ENCODE data around the gene TP53BP1.
"Not testable (repeated sequence)": the region's sequence is repeated elsewhere in the genome, so short reads cannot be mapped to it uniquely, and the experiment has no call there.

TP53BP1 gene, protein sequence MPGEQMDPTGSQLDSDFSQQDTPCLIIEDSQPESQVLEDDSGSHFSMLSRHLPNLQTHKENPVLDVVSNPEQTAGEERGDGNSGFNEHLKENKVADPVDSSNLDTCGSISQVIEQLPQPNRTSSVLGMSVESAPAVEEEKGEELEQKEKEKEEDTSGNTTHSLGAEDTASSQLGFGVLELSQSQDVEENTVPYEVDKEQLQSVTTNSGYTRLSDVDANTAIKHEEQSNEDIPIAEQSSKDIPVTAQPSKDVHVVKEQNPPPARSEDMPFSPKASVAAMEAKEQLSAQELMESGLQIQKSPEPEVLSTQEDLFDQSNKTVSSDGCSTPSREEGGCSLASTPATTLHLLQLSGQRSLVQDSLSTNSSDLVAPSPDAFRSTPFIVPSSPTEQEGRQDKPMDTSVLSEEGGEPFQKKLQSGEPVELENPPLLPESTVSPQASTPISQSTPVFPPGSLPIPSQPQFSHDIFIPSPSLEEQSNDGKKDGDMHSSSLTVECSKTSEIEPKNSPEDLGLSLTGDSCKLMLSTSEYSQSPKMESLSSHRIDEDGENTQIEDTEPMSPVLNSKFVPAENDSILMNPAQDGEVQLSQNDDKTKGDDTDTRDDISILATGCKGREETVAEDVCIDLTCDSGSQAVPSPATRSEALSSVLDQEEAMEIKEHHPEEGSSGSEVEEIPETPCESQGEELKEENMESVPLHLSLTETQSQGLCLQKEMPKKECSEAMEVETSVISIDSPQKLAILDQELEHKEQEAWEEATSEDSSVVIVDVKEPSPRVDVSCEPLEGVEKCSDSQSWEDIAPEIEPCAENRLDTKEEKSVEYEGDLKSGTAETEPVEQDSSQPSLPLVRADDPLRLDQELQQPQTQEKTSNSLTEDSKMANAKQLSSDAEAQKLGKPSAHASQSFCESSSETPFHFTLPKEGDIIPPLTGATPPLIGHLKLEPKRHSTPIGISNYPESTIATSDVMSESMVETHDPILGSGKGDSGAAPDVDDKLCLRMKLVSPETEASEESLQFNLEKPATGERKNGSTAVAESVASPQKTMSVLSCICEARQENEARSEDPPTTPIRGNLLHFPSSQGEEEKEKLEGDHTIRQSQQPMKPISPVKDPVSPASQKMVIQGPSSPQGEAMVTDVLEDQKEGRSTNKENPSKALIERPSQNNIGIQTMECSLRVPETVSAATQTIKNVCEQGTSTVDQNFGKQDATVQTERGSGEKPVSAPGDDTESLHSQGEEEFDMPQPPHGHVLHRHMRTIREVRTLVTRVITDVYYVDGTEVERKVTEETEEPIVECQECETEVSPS (N-terminal part only)

DNA sequence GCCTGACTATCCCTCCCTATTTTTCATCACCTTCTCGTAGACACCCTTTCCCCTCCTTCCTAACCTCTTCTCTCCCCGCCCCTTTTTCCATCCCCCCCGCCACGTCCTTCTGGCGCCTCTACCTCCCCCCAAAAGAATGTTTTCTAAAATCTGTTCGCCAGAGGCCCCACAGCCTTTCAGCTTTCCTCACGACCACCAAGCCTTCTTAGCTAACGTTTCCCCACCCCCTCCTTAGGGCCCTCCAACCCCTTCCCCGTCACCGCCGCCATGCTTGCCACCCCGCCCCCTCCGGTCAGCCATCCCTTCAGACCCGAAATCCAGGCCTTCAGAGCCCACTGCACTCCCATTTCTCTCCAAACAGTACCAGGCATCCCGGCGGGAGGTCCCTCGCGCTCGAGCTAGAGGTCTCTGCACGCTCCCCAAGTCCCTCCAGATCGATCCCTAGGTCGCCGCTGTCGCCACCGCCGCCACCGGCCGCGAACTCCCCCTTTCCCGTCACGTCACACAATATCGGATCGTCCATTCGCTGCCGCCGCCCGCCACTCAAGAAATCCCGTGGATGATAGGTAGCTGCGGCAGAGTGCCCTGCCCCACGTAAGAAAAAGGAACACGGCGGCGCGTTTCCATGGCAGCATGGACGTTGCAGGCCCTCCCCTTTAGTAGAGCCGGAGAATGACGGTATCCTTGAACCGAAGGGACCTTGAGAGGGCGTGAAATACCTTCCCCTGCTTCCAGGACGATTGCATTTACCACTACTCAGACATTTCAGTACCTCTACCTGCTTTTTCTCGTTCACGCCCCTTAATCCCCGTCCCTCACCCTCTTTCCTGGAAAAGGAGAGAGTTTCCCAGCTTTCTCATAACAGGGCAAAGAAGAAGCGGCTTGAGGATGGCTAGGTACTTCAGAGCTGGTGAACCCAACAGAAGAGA, at the start of gene TP53BP1:
Gene TP53BP1, minus strand, starts transcription at position 484 of the 929 bp plus-strand sequence. Its CDS starts 113 bp downstream, at position 371.
- ATAC-seq: peak; percentile 100

DNA sequence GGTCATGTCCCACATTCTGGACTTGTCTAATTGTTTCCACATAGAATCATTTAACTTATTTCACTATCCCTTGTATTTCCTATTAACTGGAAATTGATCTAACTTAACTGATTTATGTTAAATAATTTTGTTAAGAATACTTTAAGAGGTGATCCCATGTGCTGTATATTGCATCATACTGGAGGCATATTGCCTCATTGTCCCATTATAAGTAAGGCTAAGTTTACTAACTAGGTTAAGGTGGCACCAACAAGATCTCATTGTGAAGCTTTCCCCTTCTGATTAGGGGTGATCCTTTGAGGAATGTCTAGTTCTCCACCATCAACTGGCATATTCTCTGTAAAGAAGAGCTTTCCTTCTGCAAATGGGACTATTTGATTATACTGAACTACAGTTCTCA, 48.8 kb upstream of the TP53BP1 start:
- no peak for ATAC-seq

DNA sequence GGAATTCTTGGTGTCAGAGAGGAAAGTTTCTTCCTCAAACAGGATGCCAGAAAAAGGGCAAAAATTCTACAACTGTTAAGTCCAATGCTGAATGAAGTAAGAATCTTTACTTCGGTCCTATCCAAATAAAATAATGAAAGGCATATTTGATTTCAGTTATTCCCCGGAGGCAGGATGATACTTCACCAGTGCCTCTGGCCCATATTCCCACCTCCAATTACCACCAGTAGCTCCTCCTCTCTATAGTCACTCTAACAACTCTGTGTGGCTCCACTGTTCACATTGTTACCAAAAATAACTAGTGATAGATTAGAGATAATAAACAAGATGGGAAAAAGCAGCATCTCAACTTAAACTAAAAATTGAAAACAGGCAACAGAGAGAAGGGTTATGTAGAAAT, 45.1 kb upstream of the TP53BP1 start:
- ATAC-seq: no peak

DNA sequence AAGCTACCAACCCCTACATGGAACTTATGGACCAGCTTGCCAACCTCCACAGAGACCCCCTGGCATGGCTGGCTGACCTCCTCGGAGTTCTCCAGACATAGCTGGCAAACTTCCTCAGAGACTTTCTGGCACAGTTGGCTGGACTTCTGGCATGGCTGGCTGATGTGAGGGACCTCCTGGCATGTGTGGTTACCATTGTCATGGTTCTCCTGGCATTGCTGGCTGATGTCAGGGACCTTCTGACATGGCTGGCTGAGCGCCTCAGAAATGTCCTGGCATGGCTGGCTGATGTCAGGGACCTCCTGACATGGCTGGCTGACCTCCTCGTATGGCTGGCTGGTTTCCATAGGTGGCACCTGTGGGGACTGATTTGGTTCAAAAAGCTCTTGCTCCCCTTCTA, 41.9 kb upstream of the TP53BP1 start:
- ATAC-seq: no peak

DNA sequence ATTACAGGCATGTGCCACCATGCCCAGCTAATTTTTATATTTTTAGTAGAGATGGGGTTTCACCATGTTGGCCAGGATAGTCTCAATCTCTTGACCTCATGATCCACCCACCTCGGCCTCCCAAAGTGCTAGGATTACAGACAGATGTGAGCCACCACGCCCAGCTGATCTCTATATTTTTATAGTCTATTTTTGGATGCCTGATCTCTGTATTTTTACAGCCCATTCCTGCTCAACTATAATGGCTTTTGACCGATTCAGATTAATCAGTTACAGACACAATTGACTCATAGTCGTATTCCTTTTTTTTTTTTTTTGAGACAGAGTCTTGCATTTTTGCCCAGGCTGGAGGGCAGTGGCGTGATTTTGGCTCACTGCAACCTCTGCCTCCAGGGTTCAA, 39.9 kb upstream of the TP53BP1 start:
- not testable (repeated sequence) for ATAC-seq

DNA sequence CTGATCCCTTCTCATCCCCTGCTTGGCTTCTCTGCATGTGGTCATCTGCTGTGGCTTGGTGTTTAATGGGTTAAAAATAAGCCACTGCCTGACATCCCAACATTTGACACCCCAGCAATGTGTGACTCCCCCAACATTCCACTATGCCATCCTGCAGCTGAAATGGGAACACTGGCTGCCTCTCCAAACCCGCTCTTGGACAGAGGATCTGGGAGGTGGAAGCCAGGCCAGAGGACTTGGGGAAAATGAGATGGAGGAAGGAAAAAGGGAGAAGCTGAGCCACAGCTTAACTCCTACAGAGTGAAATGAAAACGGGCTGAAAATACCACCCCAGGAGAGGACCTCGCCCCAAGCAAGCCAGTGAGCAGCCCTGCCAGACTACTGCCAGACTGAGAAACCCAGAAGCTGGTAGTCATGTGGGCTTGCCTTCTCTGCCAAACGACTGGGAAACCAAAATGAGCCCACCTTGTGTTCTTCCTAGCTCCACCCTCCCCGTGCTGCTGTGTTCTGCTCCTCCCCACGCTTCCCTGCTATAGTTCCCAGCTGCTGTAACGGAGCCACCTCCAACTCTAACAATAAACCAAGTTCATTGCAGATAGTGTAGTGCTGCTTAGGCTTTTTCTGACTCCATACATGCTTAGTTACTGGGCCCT, 38.2 kb upstream of the TP53BP1 start:
- ATAC-seq: no peak

DNA sequence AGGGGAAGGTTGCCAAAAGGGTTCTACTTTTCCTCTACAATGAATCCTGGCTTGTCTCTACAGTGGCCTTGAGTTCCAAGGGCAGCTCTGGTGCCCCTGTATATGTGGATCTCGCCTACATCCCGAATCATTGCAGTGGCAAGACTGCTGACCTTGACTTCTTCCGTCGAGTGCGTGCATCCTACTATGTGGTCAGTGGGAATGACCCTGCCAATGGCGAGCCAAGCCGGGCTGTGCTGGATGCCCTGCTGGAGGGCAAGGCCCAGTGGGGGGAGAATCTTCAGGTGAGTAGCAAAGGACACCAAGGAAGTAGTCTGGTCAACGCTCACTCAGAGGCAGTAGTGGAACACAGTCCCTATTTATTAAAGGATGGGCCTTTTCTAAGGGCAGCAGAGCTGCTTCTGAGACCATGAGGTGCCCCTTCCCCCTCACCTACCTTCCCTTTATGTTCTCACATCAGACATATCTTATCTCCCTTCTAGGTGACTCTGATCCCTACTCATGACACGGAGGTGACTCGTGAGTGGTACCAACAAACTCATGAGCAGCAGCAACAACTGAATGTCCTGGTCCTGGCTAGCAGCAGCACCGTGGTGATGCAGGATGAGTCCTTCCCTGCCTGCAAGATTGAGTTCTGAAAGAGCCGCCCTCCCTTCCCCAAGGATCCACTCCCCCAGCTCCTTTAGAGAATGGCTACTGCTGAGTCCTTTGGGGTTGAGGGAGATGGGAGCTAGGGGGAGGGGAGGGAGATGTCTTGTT, 36.8 kb upstream of the TP53BP1 start:
- no peak for ATAC-seq

DNA sequence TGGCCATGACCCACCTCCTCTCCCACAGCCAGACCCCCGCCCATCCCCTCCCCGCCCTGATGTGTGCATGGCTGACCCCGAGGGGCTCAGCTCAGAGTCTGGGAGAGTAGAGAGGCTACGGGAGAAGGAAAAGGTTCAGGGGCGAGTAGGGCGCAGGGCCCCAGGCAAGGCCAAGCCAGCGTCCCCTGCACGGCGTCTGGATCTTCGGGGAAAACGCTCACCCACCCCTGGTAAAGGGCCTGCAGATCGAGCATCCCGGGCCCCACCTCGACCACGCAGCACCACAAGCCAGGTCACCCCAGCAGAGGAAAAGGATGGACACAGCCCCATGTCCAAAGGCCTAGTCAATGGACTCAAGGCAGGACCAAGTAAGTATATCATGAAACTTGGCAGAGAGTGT, 36.2 kb upstream of the TP53BP1 start:
- no peak for ATAC-seq

DNA sequence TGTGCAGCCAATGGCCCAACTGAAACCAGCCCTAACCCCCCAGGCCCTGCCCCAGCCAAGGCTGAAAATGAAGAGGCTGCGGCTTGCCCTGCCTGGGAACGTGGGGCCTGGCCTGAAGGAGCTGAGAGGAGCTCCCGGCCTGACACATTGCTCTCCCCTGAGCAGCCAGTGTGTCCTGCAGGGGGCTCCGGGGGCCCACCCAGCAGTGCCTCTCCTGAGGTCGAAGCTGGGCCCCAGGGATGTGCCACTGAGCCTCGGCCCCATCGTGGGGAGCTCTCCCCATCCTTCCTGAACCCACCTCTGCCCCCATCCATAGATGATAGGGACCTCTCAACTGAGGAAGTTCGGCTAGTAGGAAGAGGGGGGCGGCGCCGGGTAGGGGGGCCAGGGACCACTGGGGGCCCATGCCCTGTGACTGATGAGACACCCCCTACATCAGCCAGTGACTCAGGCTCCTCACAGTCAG, 35.6 kb upstream of the TP53BP1 start:
- no peak for ATAC-seq

DNA sequence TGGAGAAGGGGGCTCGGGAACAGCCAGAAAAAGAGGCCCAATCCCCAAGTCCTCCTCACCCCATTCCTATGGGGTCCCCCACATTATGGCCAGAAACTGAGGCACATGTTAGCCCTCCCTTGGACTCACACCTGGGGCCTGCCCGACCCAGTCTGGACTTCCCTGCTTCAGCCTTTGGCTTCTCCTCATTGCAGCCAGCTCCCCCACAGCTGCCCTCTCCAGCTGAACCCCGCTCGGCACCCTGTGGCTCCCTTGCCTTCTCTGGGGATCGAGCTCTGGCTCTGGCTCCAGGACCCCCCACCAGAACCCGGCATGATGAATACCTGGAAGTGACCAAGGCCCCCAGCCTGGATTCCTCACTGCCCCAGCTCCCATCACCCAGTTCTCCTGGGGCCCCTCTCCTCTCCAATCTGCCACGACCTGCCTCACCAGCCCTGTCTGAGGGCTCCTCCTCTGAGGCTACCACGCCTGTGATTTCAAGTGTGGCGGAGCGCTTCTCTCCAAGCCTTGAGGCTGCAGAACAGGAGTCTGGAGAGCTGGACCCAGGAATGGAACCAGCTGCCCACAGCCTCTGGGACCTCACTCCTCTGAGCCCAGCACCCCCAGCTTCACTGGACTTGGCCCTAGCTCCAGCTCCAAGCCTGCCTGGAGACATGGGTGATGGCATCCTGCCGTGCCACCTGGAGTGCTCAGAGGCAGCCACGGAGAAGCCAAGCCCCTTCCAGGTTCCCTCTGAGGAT, 35.0 kb upstream of the TP53BP1 start:
- no peak for ATAC-seq

DNA sequence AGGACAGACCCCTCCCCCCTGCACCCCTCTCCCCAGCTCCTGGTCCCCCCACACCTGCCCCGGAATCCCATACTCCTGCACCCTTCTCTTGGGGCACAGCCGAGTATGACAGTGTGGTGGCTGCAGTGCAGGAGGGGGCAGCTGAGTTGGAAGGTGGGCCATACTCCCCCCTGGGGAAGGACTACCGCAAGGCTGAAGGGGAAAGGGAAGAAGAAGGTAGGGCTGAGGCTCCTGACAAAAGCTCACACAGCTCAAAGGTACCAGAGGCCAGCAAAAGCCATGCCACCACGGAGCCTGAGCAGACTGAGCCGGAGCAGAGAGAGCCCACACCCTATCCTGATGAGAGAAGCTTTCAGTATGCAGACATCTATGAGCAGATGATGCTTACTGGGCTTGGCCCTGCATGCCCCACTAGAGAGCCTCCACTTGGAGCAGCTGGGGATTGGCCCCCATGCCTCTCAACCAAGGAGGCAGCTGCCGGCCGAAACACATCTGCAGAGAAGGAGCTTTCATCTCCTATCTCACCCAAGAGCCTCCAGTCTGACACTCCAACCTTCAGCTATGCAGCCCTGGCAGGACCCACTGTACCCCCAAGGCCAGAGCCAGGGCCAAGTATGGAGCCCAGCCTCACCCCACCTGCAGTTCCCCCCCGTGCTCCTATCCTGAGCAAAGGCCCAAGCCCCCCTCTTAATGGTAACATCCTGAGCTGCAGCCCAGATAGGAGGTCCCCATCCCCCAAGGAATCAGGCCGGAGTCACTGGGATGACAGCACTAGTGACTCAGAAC, 34.3 kb upstream of the TP53BP1 start:
- no peak for ATAC-seq

DNA sequence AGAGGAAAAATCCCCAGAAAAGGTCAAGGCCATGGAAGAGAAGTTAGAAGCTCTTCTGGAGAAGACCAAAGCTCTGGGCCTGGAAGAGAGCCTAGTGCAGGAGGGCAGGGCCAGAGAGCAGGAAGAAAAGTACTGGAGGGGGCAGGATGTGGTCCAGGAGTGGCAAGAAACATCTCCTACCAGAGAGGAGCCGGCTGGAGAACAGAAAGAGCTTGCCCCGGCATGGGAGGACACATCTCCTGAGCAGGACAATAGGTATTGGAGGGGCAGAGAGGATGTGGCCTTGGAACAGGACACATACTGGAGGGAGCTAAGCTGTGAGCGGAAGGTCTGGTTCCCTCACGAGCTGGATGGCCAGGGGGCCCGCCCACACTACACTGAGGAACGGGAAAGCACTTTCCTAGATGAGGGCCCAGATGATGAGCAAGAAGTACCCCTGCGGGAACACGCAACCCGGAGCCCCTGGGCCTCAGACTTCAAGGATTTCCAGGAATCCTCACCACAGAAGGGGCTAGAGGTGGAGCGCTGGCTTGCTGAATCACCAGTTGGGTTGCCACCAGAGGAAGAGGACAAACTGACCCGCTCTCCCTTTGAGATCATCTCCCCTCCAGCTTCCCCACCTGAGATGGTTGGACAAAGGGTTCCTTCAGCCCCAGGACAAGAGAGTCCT, 33.4 kb upstream of the TP53BP1 start:
- ATAC-seq: no peak

DNA sequence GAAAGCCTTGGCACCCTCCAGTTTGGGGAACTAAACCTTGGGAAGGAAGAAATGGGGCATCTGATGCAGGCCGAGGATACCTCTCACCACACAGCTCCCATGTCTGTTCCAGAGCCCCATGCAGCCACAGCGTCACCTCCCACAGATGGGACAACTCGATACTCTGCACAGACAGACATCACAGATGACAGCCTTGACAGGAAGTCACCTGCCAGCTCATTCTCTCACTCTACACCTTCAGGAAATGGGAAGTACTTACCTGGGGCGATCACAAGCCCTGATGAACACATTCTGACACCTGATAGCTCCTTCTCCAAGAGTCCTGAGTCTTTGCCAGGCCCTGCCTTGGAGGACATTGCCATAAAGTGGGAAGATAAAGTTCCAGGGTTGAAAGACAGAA, 32.2 kb upstream of the TP53BP1 start:
- ATAC-seq: no peak

DNA sequence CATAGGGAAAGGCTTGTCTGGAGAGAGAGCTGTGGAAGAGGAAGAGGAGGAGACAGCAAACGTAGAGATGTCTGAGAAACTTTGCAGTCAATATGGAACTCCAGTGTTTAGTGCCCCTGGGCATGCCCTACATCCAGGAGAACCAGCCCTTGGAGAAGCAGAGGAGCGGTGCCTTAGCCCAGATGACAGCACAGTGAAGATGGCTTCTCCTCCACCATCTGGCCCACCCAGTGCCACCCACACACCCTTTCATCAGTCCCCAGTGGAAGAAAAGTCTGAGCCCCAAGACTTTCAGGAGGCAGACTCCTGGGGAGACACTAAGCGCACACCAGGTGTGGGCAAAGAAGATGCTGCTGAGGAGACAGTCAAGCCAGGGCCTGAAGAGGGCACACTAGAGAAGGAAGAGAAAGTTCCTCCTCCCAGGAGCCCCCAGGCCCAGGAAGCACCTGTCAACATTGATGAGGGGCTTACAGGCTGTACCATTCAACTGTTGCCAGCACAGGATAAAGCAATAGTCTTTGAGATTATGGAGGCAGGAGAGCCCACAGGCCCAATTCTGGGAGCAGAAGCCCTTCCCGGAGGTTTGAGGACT, 31.4 kb upstream of the TP53BP1 start:
- ATAC-seq: no peak

DNA sequence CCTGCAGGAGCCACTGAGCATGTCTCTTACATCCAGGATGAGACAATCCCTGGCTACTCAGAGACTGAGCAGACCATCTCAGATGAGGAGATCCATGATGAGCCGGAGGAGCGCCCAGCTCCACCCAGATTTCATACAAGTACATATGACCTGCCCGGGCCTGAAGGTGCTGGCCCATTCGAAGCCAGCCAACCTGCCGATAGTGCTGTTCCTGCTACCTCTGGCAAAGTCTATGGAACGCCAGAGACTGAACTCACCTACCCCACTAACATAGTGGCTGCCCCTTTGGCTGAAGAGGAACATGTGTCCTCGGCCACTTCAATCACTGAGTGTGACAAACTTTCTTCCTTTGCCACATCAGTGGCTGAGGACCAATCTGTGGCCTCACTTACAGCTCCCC, 30.7 kb upstream of the TP53BP1 start:
- no peak for ATAC-seq

DNA sequence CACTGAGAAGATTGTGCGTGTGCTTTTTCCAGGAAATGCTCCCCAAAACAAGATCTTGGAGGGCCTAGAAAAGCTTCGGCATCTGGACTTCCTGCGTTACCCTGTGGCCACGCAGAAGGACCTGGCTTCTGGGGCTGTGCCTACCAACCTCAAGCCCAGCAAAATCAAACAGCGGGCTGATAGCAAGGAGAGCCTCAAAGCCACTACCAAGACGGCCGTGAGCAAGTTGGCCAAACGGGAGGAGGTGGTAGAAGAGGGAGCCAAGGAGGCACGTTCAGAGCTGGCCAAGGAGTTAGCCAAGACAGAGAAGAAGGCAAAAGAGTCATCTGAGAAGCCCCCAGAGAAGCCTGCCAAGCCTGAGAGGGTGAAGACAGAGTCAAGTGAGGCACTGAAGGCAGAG, 29.3 kb upstream of the TP53BP1 start:
- ATAC-seq: no peak

DNA sequence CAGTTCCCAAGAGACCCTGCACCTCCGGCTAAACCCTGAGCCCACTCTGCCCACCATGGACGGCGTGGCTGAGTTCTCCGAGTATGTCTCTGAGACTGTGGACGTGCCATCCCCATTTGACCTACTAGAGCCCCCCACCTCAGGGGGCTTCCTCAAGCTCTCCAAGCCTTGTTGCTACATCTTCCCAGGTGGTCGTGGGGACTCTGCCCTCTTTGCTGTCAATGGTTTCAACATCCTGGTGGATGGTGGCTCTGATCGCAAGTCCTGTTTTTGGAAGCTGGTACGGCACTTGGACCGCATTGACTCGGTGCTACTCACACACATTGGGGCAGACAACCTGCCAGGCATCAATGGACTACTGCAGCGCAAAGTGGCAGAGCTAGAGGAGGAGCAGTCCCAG, 28.5 kb upstream of the TP53BP1 start:
- no peak for ATAC-seq

DNA sequence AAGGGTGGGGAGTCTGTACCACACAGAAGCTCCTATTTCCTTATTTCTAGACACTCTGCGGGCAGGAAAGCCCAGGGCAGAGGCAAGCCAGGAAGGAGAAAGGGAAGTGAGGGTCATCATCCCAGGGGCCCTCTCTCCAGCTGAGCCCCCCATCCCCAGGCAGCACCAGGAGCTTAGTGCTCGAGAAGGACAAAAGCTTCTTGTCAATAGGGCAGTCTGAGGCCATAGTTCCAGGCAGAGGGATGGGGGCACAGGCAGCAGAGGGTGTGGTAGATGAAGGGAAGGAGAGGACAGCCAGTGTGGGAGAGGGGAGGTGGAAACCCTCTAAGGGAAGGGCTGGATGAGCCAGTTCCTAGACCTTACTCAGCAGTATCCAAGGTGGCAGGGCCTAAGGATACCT, 27.2 kb upstream of the TP53BP1 start:
- ATAC-seq: no peak

Measured in activated CD4-positive, CD25-positive, alpha-beta regulatory T cell treated with anti-CD3 and anti-CD28 coated beads, Interleukin-2, amount 50 U/mL, for 24 hours (primary cell).